Activated CD4-positive, alpha-beta T cell treated with anti-CD3 and anti-CD28 coated beads, Interleukin-2, amount 10 ng/mL, durations not matched to agents 24 days and 14 days (primary cell): ENCODE measurements around the gene HOXA4. TPM values are rescaled to one million over a fixed set of nuclear protein-coding genes. Genes with fewer than 3 reads are reported as not detected.

ENCODE experiments used
- DNase-seq: peaks from one replicate; pipeline ENCODE4 v3.0.0; 2022
- H3K27ac Mint-ChIP-seq: one replicate; pipeline ENCODE4 v1.8.0; 2022; ENCODE audit warnings: mild to moderate bottlenecking, mixed read lengths
- H3K27me3 Mint-ChIP-seq: one replicate; pipeline ENCODE4 v1.8.0; 2022; ENCODE audit warnings: mixed read lengths
- H3K36me3 Mint-ChIP-seq: one replicate; pipeline ENCODE4 v1.8.0; 2022; ENCODE audit warnings: low read depth, mild to moderate bottlenecking, mixed read lengths
- H3K4me1 Mint-ChIP-seq: one replicate; pipeline ENCODE4 v1.8.0; 2021; ENCODE audit warnings: mixed read lengths
- H3K4me3 Mint-ChIP-seq: one replicate; pipeline ENCODE4 v1.8.0; 2022; ENCODE audit warnings: mild to moderate bottlenecking, moderate library complexity, mixed read lengths
- H3K9me3 Mint-ChIP-seq: one replicate; pipeline ENCODE4 v1.8.0; 2021; ENCODE audit warnings: mixed read lengths
- intact Hi-C: fragments of 100-400 bp; cut with micrococcal nuclease; formaldehyde crosslinking; loops from one replicate; pipeline ENCODE4 v1.15.1; 2023
- total RNA-seq: library from RNA; stranded (reverse); gene quantifications from 2 replicates; pipeline ENCODE4 v1.2.3, GENCODE V29; 2022

Gene HOXA4
- total RNA-seq, 1 donor from 2014 or later: not detected

DNA sequence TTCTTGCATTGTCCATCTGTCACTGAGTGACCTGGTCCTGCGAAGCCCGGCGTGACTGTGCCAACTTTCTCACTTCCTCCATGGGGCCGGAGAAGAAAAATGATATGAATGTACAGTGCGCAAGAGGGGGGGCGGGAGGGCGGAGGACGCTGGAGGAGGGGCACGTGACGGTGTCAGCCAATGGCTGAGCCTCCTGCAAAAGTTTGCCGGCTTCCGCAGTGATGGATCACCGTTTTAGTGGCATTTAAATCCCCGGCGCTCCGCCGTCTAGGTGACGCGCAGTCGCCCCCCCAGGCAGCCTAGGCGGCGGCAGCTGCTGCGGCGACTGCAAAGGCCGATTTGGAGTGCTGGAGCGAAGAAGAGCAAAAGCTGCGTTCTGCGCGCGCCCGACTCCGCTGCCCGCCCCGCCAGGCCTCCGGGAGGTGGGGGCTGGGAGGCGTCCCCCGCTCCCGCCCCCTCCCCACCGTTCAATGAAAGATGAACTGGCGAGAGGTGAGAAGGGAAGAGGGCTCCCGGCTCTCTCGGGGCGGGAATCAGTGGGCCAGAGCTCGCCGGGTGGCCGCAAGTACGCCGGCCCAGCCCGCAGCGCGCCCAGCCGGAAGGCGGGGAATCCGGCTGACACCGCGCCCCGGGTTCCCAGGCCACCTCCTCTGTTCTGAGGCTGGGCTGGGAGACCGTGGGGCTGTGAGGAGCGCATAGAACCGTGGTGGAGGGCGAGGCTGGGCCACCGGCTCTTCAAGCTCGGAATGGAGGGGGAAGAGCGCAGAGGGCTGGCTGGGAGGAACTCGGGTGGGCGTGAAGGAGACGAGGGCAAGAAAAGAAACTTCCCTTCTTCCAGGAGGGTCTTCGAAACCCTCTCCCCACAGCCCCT is 34.4 kb downstream of the HOXA4 start, which contains the start of gene HOXA1:
TSS of gene HOXA1 (minus strand) at position 104 of the 871 bp plus-strand sequence. CDS start at position 16, 88 bp downstream.
- H3K36me3 Mint-ChIP-seq: peaks cover 12% of the 10 kb centered on the region
- H3K27ac Mint-ChIP-seq: peak within 1 kb of the TSS; percentile 62
- intact Hi-C loops: loop anchor here (2.0 to 5.0 kb wide), 6 partner anchors 36 to 1235 kb away; partner anchors contain the start of genes EVX1, HOXA4 and SKAP2

DNA sequence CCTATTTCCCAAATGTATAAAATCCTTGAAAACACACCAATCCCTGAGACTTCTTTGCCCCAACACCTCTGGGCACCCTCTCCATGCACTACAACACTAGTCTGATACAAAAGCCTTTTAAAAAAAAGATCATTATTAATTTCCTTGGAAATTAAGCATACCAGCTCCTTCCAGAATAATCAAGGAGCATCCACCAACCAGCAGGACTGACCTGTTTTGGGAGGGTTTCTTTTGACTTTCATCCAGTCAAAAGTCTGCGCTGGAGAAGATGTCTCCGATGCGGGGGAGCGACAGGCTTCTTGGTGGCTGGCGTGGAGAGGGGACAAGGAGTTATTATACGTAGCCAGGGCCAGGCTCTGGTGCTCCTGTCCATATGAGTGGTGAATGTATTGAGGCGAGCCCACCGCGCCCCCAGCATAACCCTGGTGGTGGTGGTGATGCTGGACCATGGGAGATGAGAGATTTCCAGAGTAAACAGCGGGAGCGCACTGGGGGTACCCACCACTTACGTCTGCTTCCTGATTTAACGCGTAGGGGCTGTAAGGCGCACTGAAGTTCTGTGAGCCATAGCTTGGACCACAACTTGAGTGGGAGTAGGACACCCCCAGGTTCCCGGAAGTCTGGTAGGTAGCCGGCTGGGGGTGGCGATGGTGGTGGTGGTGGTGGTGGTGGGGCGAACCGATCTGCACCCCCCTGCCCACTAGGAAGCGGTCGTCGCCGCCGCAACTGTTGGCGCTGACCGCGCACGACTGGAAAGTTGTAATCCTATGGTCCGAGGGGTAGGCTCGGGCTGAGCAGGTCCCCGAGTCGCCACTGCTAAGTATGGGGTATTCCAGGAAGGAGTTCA is 35.3 kb downstream of the HOXA4 start:
- peaks cover 9% of the 10 kb centered on the region for H3K36me3 Mint-ChIP-seq
- peaks cover 90% of the 10 kb centered on the region for H3K27me3 Mint-ChIP-seq
- peaks cover 17% of the 10 kb centered on the region for H3K4me1 Mint-ChIP-seq
- intact Hi-C loops: loop anchor here (5.0 kb wide), 3 partner anchors 37 to 233 kb away; partner anchors contain the start of genes EVX1, HOXA4 and SKAP2
- peaks cover 7% of the 10 kb centered on the region for H3K9me3 Mint-ChIP-seq
- peak overlapping the region; percentile 85 for H3K4me3 Mint-ChIP-seq
- no peak for DNase-seq
- H3K27ac Mint-ChIP-seq: peak overlapping the region; percentile 62

More for the DNA sequence above, 34.4 kb downstream of the HOXA4 start, which contains the start of gene HOXA1:
- peaks cover 90% of the 10 kb centered on the region for H3K27me3 Mint-ChIP-seq
- H3K4me1 Mint-ChIP-seq: peaks cover 17% of the 10 kb centered on the region
- H3K4me3 Mint-ChIP-seq: peak within 1 kb of the TSS; percentile 85
- peaks cover 7% of the 10 kb centered on the region for H3K9me3 Mint-ChIP-seq
- peak; percentile 88 for DNase-seq

DNA sequence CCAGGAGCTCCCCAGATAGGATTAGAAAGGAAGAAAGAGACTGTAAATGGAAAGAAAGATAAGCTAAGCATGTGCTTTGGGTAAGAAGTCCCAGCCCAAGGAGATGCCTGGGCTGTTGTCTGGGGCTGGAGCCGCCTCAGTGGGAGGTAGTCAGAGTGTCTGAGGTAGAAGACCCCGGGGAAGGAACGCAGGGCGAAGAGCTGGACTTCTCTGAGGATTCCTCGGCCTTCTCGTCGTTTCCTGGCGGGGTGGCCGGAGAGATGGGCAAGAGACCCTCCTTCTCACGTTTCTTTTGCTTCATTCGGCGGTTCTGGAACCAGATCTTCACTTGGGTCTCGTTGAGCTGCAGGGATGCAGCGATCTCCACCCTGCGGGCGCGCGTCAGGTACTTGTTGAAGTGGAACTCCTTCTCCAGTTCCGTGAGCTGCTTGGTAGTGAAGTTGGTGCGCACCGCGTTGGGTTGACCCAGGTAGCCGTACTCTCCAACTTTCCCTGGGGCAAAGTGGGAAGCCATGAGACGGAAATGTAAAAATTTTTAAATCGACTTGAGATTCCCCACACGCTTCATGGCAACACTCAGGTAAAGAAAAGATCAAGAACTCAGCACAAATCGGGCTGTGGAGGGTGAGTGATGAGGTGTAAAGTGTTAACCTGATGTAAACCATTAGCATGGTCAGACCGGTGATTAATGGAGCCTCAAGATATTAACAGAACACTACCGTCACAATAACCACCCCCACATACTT is 36.1 kb downstream of the HOXA4 start:
- Mint-ChIP-seq H3K36me3 (peaks cover 7% of the 10 kb centered on the region), H3K4me1 (peaks cover 17% of the 10 kb centered on the region), H3K9me3 (peaks cover 7% of the 10 kb centered on the region), H3K4me3 (no peak overlapping the region), H3K27ac (no peak overlapping the region), H3K27me3 (peaks cover 90% of the 10 kb centered on the region)
- intact Hi-C loops: loop anchor here (5.0 kb wide), 3 partner anchors 38 to 232 kb away; partner anchors contain the start of genes EVX1, HOXA4 and SKAP2
- no peak for DNase-seq

DNA sequence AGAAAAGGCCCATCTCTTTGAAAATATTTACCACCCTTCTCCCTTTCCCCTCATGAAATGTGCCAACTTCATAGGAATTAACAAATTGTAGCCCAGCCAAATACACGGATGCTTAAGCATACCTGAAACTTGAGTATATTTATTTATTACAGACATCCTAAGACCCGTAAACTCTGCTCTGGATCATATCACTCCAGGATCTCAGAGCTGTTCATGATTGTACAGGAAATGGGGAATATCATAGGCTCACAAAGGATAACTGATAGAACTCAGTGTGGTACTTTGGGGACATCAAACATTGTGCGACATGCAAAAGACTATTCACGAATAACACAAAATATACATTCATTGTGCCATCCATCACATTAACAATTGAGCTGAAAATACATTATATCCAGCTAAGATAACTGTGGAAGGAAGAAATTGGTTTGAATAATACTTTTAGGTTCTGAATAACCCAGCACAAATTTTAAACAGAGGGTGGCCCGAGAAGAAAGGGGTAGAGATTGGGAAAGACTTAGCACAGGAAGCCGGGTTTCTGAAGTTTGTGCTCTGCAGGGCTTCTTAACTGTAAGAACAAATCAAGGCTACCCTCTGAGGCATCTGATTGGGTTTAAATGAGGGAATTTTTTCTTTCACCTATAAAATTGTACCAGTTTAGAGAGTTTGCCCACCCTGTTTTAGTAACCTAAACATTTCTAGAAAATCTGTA is 37.2 kb downstream of the HOXA4 start:
- Mint-ChIP-seq H3K27ac (no peak overlapping the region), H3K4me3 (no peak overlapping the region), H3K27me3 (peaks cover 90% of the 10 kb centered on the region), H3K4me1 (peaks cover 14% of the 10 kb centered on the region), H3K9me3 (peaks cover 12% of the 10 kb centered on the region), H3K36me3 (peaks cover 8% of the 10 kb centered on the region)
- no peak for DNase-seq
- intact Hi-C loops: no loop called here

DNA sequence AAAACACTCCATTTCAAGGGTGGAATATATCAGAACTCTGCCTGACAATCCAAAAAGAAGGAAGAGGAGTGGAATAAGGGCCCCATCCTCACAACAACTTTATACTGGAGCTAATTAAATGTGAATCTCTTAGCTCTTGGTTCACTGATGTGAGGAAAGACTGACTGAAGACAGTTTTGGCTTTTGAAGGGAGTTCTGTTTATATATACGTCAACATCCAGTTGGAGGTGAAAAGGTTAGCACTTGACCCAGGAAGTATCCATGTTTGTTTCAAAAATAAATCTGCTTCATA is 37.8 kb downstream of the HOXA4 start:
- no peak overlapping the region for H3K27ac Mint-ChIP-seq
- intact Hi-C loops: no loop called here
- H3K9me3 Mint-ChIP-seq: peaks cover 12% of the 10 kb centered on the region
- peaks cover 87% of the 10 kb centered on the region for H3K27me3 Mint-ChIP-seq
- H3K4me3 Mint-ChIP-seq: no peak overlapping the region
- DNase-seq: no peak
- peaks cover 7% of the 10 kb centered on the region for H3K36me3 Mint-ChIP-seq
- H3K4me1 Mint-ChIP-seq: peaks cover 13% of the 10 kb centered on the region

DNA sequence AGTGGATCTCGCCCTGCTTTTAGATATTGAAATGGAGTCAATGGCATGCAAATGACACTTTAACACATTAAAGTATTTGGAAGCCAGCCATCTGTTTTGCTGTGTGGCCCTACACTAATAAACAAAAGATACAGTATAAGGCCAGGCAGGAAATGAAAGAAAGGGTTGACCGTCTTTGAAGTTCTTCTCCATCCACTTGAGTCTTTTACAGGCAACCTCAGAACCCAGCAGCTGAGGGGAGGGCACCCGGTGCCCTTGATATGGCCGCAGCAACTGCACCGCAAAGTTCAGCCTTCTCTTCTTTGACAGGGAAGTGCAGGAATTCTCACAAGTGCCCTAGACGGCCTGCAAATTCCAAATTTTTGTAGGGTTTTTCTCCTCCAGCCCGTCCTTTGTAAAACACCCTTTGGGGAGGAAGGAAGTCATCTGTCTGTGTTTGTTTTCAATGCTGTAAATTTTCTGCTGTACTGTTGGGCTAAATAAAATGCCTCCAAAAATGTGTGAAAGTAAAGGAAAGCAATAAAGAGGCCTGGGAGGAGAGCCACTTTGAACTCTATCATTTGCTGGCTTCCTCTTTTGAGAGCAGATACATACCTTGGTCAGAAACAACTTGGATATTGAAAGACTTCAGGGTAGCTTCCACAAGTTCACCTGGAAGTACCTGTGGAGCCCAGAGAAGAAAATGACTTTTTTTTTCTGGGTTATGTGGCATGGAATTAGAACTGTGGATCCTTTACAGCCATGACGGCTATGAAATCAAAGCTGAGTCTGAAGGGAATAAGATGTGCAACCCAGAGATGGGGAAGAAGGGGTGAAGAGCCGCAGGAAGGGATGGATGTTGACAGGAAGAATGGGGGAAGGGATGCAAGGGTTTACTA is 38.4 kb downstream of the HOXA4 start:
- H3K4me1 Mint-ChIP-seq: peaks cover 10% of the 10 kb centered on the region
- H3K4me3 Mint-ChIP-seq: no peak overlapping the region
- no peak for DNase-seq
- peaks cover 87% of the 10 kb centered on the region for H3K27me3 Mint-ChIP-seq
- no peak overlapping the region for H3K27ac Mint-ChIP-seq
- H3K9me3 Mint-ChIP-seq: peaks cover 10% of the 10 kb centered on the region
- intact Hi-C loops: no loop called here
- peaks cover 5% of the 10 kb centered on the region for H3K36me3 Mint-ChIP-seq

DNA sequence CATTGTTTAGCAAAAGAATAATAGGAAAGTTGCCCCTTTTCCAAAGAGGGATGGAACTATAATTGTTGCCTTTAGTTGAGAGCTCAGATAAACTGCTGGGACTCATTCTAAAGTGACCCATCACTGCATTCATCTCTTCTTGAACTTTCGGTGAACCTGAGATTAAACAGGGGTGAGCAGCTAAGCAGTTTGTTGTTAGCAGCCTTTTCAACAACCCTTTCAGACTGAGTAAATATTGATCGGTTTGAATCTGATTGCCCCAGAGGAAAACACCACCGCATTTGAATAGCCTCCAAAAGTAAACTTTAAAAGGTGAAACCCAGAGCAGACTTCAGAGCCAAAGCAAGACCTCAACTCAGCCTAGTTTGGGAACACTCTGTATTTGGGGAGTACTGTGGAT is 39.5 kb downstream of the HOXA4 start:
- Mint-ChIP-seq H3K4me3 (no peak overlapping the region), H3K36me3 (peaks cover 3% of the 10 kb centered on the region), H3K27ac (no peak overlapping the region), H3K9me3 (peaks cover 8% of the 10 kb centered on the region), H3K27me3 (peaks cover 88% of the 10 kb centered on the region), H3K4me1 (peaks cover 8% of the 10 kb centered on the region)
- intact Hi-C loops: no loop called here
- no peak for DNase-seq

DNA sequence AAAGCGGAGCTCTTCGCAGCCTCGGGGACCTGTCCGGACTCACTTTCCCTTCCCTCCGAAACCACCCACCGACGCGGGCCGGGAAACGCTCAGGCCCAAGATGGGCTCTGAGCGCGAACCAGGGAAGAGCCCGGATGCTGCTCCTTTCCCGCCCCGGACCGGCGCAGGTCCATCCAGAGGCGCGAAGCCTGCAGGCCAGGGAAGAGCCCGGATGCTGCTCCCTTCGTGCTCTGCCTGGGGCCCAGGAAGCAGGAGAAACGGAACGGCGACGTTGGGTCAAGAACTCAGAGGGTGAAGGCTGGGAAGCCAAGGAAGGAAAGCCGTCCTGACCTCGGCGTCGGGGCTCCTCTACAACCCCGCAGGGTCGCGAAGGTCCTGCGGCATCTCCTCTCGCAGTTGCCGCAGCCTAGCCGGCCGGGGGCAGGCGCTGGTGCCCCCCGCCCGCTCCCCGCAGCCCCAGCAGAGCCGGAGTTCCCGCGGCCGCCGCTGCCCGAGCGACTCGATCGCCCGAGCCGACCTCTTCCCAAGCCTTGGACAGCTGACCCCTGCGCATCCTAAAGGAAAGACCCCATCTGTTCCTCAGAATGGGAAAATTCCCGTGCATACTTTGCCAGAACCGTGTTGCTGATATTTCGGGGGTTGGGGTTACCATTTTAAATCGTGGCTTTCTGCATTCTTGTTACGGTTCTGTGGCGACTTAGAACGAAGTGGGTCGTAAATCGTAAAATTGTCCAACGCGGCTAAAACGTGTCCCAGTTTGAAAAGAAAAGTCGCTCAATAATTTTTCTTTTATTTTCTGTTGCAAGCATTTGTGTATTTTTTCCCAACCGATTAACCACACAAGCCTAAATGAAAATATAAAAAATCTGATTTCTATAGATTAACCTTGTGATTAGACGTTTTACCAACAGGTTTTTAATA is 42.3 kb downstream of the HOXA4 start:
- no peak overlapping the region for H3K27ac Mint-ChIP-seq
- no peak overlapping the region for H3K4me3 Mint-ChIP-seq
- DNase-seq: no peak
- no peaks in the 10 kb centered on the region for H3K4me1 Mint-ChIP-seq
- peaks cover 5% of the 10 kb centered on the region for H3K9me3 Mint-ChIP-seq
- H3K36me3 Mint-ChIP-seq: peaks cover 3% of the 10 kb centered on the region
- peaks cover 77% of the 10 kb centered on the region for H3K27me3 Mint-ChIP-seq
- intact Hi-C loops: no loop called here

DNA sequence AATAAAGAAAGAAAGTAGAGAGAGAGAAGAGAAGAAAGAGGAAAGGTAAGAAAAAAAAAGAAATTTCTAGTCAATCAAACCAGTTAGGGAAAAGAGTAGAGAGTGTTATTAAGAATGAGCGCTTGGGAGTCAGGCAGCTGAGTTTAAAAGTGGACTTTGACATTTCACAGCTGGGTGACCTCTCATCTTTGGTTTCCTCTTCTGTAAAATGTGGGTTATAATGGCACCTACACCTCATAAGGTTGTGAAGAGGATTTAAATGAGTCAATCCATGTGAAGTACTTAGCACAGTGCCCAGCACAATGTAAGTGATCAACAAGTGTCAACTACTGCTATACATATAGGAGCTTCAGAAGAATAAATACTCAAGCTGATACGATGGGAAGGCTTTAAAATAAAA is 46.9 kb downstream of the HOXA4 start:
- no peak for DNase-seq
- H3K4me3 Mint-ChIP-seq: no peak overlapping the region
- intact Hi-C loops: no loop called here
- no peaks in the 10 kb centered on the region for H3K36me3 Mint-ChIP-seq
- no peaks in the 10 kb centered on the region for H3K9me3 Mint-ChIP-seq
- H3K4me1 Mint-ChIP-seq: peaks cover 5% of the 10 kb centered on the region
- H3K27ac Mint-ChIP-seq: no peak overlapping the region
- H3K27me3 Mint-ChIP-seq: peaks cover 36% of the 10 kb centered on the region

DNA sequence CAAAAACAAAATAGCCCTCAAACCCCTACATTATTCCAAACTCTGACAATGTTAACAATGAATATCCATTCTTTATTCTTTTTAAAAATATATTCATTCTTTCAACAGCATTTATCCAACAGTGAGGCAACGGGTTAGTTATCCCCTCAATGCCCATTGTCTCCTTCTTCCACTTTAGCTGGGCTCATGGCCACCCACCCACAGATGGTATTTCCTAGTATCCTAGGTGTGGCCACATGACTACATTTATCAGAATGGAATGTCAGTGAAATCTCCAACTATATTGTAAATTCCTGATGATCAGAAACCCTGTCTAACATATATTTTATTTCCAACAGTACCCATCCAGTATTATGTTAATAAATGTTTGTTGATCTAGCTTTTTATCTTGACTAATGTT is 48.4 kb downstream of the HOXA4 start:
- peaks cover 5% of the 10 kb centered on the region for H3K4me1 Mint-ChIP-seq
- H3K36me3 Mint-ChIP-seq: no peaks in the 10 kb centered on the region
- DNase-seq: no peak
- intact Hi-C loops: no loop called here
- no peak overlapping the region for H3K27ac Mint-ChIP-seq
- H3K27me3 Mint-ChIP-seq: peaks cover 25% of the 10 kb centered on the region
- H3K4me3 Mint-ChIP-seq: no peak overlapping the region
- no peaks in the 10 kb centered on the region for H3K9me3 Mint-ChIP-seq

DNA sequence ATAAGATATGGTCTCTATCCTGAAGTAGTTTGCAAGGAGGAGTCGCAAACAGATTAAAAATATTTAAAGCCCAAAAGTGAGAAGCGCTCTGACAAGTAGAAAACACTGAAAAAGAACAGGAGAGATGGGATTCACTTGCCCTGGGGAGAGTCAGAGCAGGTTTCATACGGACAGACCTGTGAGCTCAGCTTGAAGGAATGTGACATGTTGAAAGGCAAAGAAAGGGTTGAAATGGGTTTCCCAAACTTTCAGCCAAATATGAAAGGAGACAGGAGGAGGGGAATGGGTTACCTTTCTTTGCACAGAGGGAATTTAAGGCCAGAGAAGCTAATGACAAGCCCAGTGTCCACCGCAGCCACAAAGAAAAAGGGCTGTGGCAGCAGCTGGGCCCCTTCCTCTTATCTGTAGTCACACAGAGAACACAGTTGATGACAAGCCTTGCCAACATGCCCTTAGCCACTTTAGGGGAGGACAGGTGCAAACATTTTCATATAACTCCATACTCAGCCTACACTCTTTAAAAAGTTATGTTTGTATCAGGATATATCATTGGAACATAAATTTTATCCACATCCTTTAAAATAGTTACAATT is 49.6 kb downstream of the HOXA4 start:
- DNase-seq: no peak
- peaks cover 21% of the 10 kb centered on the region for H3K27me3 Mint-ChIP-seq
- H3K4me3 Mint-ChIP-seq: no peak overlapping the region
- H3K9me3 Mint-ChIP-seq: no peaks in the 10 kb centered on the region
- no peak overlapping the region for H3K27ac Mint-ChIP-seq
- peaks cover 5% of the 10 kb centered on the region for H3K4me1 Mint-ChIP-seq
- no peaks in the 10 kb centered on the region for H3K36me3 Mint-ChIP-seq
- intact Hi-C loops: no loop called here
